Kidney epithelial cell (primary cell): ENCODE data around the gene DENND10. TPM values are rescaled to one million over a fixed set of nuclear protein-coding genes. Genes with fewer than 3 reads are reported as not detected.
A peak's percentile ranks its signal among the peaks of the same experiment; 100 is the strongest.

Source experiments
- DNase-seq: peaks from one replicate; pipeline ENCODE4 v3.0.0-alpha.2; 2010; ENCODE audit warnings: low read depth
- H3K27me3 ChIP-seq: 2 replicates; pipeline ENCODE4 v1.6.0; 2011; ENCODE audit warnings: low read length; ENCODE audit not compliant: control insufficient read depth, insufficient read depth
- H3K36me3 ChIP-seq: 2 replicates; pipeline ENCODE4 v1.5.1; 2011; ENCODE audit warnings: low read length; ENCODE audit not compliant: control insufficient read depth, insufficient read depth
- H3K4me3 ChIP-seq: 2 replicates; pipeline ENCODE4 v1.5.1; 2011; ENCODE audit warnings: low read depth, mild to moderate bottlenecking, control low read depth, low read length
- CTCF ChIP-seq: IDR thresholded peaks from 2 replicates; pipeline ENCODE4 v1.5.1; 2011; ENCODE audit warnings: mild to moderate bottlenecking, moderate library complexity, low read length, control low read depth, inconsistent platforms; ENCODE audit not compliant: insufficient read depth, poor library complexity, severe bottlenecking
- total RNA-seq: library from RNA; depleted of rRNA; stranded (reverse); fragments of >200 nt; gene quantifications from 2 replicates; pipeline ENCODE4 v1.2.3, GENCODE V29; 2015

Gene DENND10
- total RNA-seq, 1 donor from 2014 or later = 78.7 TPM

GRCh38 chr10:119165171-119166117 is 61.5 kb downstream of the DENND10 start, which contains the start of gene SFXN4:
Gene SFXN4, minus strand, starts transcription at chr10:119165714. Its CDS starts 67 bp downstream, at chr10:119165647.
- no peaks in the 10 kb centered on the region for H3K36me3 ChIP-seq
- no peaks in the 10 kb centered on the region for H3K27me3 ChIP-seq
- peak within 1 kb of the TSS; percentile 82 for H3K4me3 ChIP-seq
- no peak for TF ChIP-seq CTCF
- no peak for DNase-seq

- TF ChIP-seq CTCF = no peak
- Histone ChIP-seq H3K27me3 (no peaks in the 10 kb centered on the region), H3K36me3 (no peaks in the 10 kb centered on the region), H3K4me3 (peak overlapping the region; percentile 82)
- no peak for DNase-seq
Measured at GRCh38 chr10:119166118-119166500, 62.2 kb downstream of the DENND10 start.

GRCh38 chr10:119166564-119166963 is 62.7 kb downstream of the DENND10 start:
- no peak for DNase-seq
- Histone ChIP-seq H3K4me3 (no peak overlapping the region), H3K27me3 (no peaks in the 10 kb centered on the region), H3K36me3 (no peaks in the 10 kb centered on the region)
- TF ChIP-seq CTCF = no peak

GRCh38 chr10:119167041-119167440 is 63.1 kb downstream of the DENND10 start:
- no peak overlapping the region for H3K4me3 ChIP-seq
- TF ChIP-seq CTCF = no peak
- H3K36me3 ChIP-seq = peaks cover 2% of the 10 kb centered on the region
- no peaks in the 10 kb centered on the region for H3K27me3 ChIP-seq
- DNase-seq = no peak

- H3K27me3 ChIP-seq = no peaks in the 10 kb centered on the region
- no peak for DNase-seq
- H3K36me3 ChIP-seq = peaks cover 2% of the 10 kb centered on the region
- TF ChIP-seq CTCF = no peak
- no peak overlapping the region for H3K4me3 ChIP-seq
Measured at GRCh38 chr10:119174109-119174508, 70.2 kb downstream of the DENND10 start.
